HCT116 (cell line): ENCODE data around the gene PACS2.

Source experiments
- ATF3 ChIP-seq: IDR thresholded peaks from 2 replicates; pipeline ENCODE4 v1.6.1; 2012
- EZH2 ChIP-seq: fragments of 200-600 bp; sonication (generic); IDR thresholded peaks from 2 replicates; pipeline ENCODE4 v1.6.1; 2017; ENCODE audit warnings: antibody characterized with exemption, mixed run types
- EZH2phosphoT487 ChIP-seq: fragments of 200-600 bp; IDR thresholded peaks from 2 replicates; pipeline ENCODE4 v1.6.1; 2018; ENCODE audit warnings: antibody characterized with exemption, borderline replicate concordance
- POLR2A ChIP-seq: IDR thresholded peaks from 2 replicates; pipeline ENCODE4 v1.7.0; 2011; ENCODE audit warnings: borderline replicate concordance; ENCODE audit not compliant: insufficient read depth, insufficient read length; ENCODE audit errors: extremely low read depth
- POLR2AphosphoS5 ChIP-seq: IDR thresholded peaks from 2 replicates; pipeline ENCODE4 v1.6.1; 2011; ENCODE audit warnings: mild to moderate bottlenecking, low read depth, low read length, moderate library complexity
- RAD21 ChIP-seq: IDR thresholded peaks from 2 replicates; pipeline ENCODE4 v1.6.1; 2012; ENCODE audit warnings: low read depth, mild to moderate bottlenecking
- SRF ChIP-seq: IDR thresholded peaks from 2 replicates; pipeline ENCODE4 v1.6.1; 2012; ENCODE audit warnings: low read depth
- TCF7L2 ChIP-seq: IDR thresholded peaks from 2 replicates; pipeline ENCODE4 v1.7.0; 2011; ENCODE audit warnings: borderline replicate concordance, inconsistent platforms; ENCODE audit not compliant: insufficient read depth, insufficient read length; ENCODE audit errors: extremely low read depth
- ZBTB33 ChIP-seq: IDR thresholded peaks from 2 replicates; pipeline ENCODE4 v1.6.1; 2011; ENCODE audit warnings: mild to moderate bottlenecking, low read length, moderate library complexity; ENCODE audit not compliant: insufficient replicate concordance; ENCODE audit errors: extremely low read depth
- ZFX ChIP-seq: fragments of 450-650 bp; IDR thresholded peaks from 2 replicates; pipeline ENCODE4 v1.6.1; 2017
- ZNF274 ChIP-seq: fragments of 200-500 bp; sonication (Bioruptor generic); IDR thresholded peaks from 2 replicates; pipeline ENCODE4 v1.6.1; 2014; ENCODE audit warnings: mild to moderate bottlenecking, low read depth, low read length, inconsistent platforms
- TF ChIP-seq, protein P1 (sequence below), 3 experiments: fragments of 200-600 bp in 1 of 3; sonication (generic) in 1 of 3; IDR thresholded peaks in 2 of 3; conservative IDR thresholded peaks in 1 of 3; 2 replicates each; pipeline ENCODE4 v1.5.1; 2012 to 2017; ENCODE audit warnings: low read depth in 2 of 3, low read length in 2 of 3, antibody characterized with exemption in 1 of 3, borderline replicate concordance in 1 of 3, control low read depth in 1 of 3, mild to moderate bottlenecking in 1 of 3, mixed read lengths in 1 of 3, mixed run types in 1 of 3, moderate library complexity in 1 of 3; ENCODE audit not compliant: insufficient read depth in 1 of 3

DNA sequence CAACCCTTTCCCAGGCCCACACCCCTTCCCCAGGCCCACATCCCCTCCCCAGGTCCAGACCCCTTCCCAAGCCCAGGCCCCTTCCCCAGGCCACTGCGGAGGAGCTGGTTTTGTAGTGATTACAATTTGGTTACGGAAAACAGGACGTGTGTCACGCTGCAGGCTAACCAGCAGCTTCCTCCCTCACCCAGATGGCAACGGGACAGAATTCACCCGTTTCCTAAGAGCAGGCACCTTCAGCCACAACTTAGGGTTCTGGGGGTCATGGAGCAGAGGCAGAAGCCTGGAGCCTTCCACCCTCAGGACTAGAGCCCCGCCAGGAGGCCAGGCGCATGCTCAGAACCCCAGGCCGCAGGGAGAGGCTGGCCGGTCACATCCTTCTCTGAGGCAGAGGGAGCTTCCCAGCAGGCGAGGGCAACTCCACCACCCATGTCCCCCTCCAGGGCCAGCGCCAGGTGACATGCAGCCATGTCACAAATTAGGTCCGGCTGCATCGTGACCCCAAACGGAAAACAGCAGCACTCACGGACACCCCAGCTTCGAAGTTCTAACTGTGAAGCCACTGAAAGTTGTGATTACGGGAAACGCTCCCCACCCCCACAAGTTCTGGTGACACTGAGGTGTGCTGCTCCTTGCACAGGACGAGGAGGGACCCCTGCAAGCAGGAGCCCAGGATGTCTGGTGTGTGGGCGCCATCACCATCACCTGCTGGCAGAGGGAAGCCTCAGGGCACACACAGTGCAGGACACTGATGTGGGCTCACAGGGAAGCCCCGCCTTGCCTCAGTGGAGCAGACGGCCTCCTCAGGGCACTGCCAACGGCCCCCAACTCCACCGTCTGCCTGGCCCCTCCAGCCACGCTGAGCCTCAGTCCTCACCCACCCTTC lies 21.5 kb upstream of the PACS2 start:
- TF ChIP-seq POLR2A (no peak), EZH2 (no peak), RAD21 (no peak), ZBTB33 (no peak), ZFX (no peak), POLR2AphosphoS5 (no peak), TCF7L2 (no peak), SRF (no peak), ZNF274 (no peak), EZH2phosphoT487 (no peak), ATF3 (no peak)
- TF ChIP-seq, protein P1, sequence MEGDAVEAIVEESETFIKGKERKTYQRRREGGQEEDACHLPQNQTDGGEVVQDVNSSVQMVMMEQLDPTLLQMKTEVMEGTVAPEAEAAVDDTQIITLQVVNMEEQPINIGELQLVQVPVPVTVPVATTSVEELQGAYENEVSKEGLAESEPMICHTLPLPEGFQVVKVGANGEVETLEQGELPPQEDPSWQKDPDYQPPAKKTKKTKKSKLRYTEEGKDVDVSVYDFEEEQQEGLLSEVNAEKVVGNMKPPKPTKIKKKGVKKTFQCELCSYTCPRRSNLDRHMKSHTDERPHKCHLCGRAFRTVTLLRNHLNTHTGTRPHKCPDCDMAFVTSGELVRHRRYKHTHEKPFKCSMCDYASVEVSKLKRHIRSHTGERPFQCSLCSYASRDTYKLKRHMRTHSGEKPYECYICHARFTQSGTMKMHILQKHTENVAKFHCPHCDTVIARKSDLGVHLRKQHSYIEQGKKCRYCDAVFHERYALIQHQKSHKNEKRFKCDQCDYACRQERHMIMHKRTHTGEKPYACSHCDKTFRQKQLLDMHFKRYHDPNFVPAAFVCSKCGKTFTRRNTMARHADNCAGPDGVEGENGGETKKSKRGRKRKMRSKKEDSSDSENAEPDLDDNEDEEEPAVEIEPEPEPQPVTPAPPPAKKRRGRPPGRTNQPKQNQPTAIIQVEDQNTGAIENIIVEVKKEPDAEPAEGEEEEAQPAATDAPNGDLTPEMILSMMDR (IDR thresholded peaks at IDR 0.05 in 2 of 3, conservative IDR thresholded peaks at IDR 0.05 in 1 of 3; ENCODE audit: borderline replicate concordance in 1 of 3, insufficient read depth in 1 of 3, low read depth in 2 of 3, low read length in 2 of 3): no peak
